Mesodermal cell (in vitro differentiated cells): ENCODE results near the gene TRIM49C. TPM values are rescaled to one million over a fixed set of nuclear protein-coding genes. Genes with fewer than 3 reads are reported as not detected.
"Not testable (repeated sequence)": the region's sequence is repeated elsewhere in the genome, so short reads cannot be mapped to it uniquely, and the experiment has no call there.

Experiments
- H3K27ac ChIP-seq: 2 replicates; pipeline ENCODE4 v1.7.0; 2013; ENCODE audit warnings: mild to moderate bottlenecking, low read depth, low read length, moderate library complexity; ENCODE audit not compliant: severe bottlenecking
- H3K36me3 ChIP-seq: 2 replicates; pipeline ENCODE4 v1.7.1; 2013; ENCODE audit warnings: mild to moderate bottlenecking, low read length, moderate library complexity; ENCODE audit not compliant: control insufficient read depth, insufficient read depth
- H3K4me1 ChIP-seq: one replicate; pipeline ENCODE4 v1.7.1; 2013; ENCODE audit warnings: mild to moderate bottlenecking, low read length; ENCODE audit not compliant: insufficient read depth, control insufficient read depth, poor library complexity, severe bottlenecking
- H3K4me3 ChIP-seq: 2 replicates; pipeline ENCODE4 v1.7.0; 2013; ENCODE audit warnings: low read length, control low read depth, mild to moderate bottlenecking; ENCODE audit not compliant: insufficient read depth, poor library complexity, severe bottlenecking; ENCODE audit errors: extremely low read depth
- H3K9me3 ChIP-seq: 2 replicates; pipeline ENCODE4 v1.7.1; 2013; ENCODE audit warnings: mild to moderate bottlenecking, low read length, moderate library complexity; ENCODE audit not compliant: control insufficient read depth
- WGBS, 2 experiments: methylation state at CpG; one replicate each; pipeline ENCODE4 v1.1.5; 2013; ENCODE audit warnings: missing lambda C conversion rate in 2 of 2; ENCODE audit not compliant: insufficient coverage in 2 of 2; 5-methylcytosine and 5-hydroxymethylcytosine counted together
- polyA plus RNA-seq, 2 experiments: library from polyadenylated mRNA; stranded (reverse); fragments of 50-300 nt; gene quantifications; one replicate each; pipeline ENCODE4 v1.2.3, GENCODE V29; 2013

Gene TRIM49C, protein sequence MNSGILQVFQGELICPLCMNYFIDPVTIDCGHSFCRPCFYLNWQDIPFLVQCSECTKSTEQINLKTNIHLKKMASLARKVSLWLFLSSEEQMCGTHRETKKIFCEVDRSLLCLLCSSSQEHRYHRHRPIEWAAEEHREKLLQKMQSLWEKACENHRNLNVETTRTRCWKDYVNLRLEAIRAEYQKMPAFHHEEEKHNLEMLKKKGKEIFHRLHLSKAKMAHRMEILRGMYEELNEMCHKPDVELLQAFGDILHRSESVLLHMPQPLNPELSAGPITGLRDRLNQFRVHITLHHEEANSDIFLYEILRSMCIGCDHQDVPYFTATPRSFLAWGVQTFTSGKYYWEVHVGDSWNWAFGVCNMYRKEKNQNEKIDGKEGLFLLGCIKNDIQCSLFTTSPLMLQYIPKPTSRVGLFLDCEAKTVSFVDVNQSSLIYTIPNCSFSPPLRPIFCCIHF
- not detected for polyA plus RNA-seq (2013, experiment 1 of 2)
- not detected for polyA plus RNA-seq (2013, experiment 2 of 2)

DNA sequence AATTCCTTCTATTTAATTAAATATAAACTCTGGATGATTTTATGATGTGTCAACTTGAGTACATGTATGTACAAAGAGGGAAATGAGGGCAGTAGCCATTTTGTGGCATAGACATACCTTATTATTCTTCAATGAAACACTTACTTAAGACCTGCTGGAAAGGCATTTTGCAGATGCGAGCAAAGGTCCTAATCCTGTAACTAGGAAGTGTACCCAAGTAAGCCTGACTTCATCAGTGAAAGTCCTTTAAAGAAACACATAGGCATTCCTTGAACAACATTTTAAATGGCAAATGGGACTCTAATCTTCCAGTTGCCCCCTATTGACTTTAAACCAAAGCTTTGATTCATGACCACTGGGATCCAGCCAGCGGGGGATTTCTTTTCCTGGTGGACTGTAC, at the start of gene TRIM49C:
Gene TRIM49C, plus strand, starts transcription at position 301 of the 400 bp plus-strand sequence. CDS start 4,106 bp downstream, outside the sequence.
- WGBS, 2 experiments: no CpG with 5 or more reads among the region's 2 CpGs
- not testable (repeated sequence) for H3K27ac ChIP-seq, H3K36me3 ChIP-seq, H3K4me1 ChIP-seq, H3K9me3 ChIP-seq, H3K4me3 ChIP-seq

DNA sequence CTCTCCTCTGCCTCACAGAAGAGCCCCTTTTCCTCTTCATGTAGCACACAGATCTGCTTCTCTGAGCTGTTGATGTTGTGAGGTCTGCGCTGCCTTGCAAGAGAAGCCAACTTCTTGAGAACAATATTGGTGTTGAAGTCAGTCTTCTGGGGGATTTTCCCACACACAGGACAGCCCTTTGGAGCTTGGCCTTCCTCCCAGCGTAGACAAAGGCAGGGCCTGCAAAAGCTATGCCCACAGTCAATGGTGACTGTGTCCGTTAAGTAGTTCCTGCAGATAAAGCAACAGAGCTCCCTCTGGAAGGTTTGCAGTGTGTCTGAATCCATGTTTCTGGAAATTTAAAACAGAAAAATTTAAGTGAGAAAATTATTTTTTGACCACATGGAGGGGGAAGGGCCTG, 6.7 kb upstream of the TRIM49C start:
- not testable (repeated sequence) for H3K9me3 ChIP-seq, H3K36me3 ChIP-seq, H3K4me3 ChIP-seq, H3K4me1 ChIP-seq, H3K27ac ChIP-seq
- WGBS, 2 experiments: no CpG with 5 or more reads among the region's 3 CpGs

DNA sequence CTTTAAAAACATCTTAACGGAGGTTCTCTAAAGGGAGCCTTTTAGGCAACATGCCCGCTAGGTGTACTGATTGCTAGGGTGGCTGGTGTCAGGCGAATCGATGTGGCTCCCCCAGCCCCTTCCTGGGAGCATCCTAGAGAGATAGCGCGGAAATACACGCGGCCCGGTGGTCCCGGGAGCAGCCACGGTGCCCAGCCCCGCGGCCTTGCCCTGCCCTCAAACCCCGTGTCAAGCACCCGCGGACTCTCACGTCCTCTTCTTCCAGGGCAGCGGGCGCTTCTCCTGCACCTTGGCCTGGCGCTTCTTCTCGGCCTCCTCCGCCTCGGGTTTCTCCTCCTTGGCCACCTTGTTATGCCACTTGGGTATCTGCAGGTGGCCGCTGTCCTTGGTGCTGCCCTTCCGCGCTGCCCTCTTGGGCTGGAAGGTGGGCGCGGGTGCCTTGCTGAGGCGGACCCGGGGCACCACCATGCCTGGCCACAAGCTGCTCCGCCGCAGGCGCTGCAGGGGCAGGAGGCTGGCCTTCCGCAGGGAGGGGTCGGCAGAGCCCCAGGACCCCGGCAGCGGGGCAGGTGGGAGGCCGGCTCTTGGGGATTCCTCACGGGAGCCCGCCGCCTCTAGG, 20.8 kb downstream of the TRIM49C start:
- 100% methylated on average over 2 of the region's 41 CpGs; no CpG with 5 or more reads in 1 of the 2 experiments for WGBS, 2 experiments
- not testable (repeated sequence) for H3K36me3 ChIP-seq, H3K9me3 ChIP-seq, H3K27ac ChIP-seq, H3K4me1 ChIP-seq, H3K4me3 ChIP-seq

DNA sequence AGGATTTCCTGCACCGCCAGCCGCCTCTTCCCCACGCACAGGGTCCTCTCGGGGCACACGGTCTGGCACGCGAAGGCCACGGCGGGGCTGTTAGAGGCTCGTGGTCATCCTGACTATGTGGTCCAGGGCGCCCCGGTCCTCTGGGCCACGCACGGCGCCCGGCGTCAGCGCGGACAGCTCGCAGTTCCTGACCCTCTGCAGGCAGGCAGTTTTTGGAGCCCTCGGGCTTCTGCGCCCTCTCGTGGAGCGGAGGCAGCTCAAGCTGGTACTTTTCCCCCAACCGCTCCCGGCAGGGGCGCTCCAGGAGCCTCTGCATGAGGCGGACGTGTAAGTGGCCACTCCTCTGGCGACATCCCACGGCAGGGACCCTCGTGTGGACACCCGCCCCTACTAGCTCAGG, 21.4 kb downstream of the TRIM49C start:
- H3K9me3 ChIP-seq, H3K4me3 ChIP-seq, H3K36me3 ChIP-seq, H3K4me1 ChIP-seq, H3K27ac ChIP-seq: not testable (repeated sequence)
- no CpG with 5 or more reads among the region's 33 CpGs for WGBS, 2 experiments

DNA sequence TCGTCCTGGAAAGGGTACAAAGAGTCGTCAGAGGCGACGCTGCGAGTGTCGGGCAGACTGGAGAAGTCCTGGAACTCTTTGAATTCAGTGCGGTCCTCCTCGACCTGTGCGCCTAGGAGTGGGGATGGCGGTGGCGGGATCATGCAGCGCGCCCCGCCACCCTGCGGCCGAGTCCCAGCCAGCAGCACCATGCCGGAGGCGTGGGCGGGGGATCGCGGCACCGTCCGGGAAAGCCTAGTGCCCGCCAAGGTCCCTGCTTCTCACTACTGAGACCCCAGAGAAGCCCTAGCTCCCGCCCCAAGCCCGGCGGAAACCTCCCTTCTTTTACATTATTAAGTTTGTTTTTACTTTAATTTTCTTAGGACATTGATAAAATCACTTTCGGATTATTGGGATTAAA, 22.6 kb downstream of the TRIM49C start:
- H3K9me3 ChIP-seq, H3K36me3 ChIP-seq, H3K4me1 ChIP-seq, H3K27ac ChIP-seq, H3K4me3 ChIP-seq: not testable (repeated sequence)
- WGBS, 2 experiments: no CpG with 5 or more reads among the region's 28 CpGs

DNA sequence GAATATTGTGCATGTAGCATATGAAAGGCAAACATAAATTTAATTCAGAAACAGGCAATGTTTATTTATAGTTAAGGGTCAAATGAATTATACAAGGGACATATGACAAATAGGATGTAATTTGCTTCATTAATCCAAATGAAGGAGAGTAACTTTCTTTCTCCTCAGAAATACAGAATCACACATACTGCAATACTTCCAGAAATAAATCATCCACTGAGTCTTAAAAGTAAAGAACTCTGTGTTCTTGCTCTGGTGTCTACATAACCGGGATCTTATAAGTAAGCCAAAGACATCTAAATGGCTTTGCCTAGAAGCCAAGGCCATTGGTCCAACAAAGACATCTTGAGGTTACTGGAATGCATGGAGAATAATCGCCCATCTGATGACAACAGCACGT, 54.7 kb downstream of the TRIM49C start, which contains the start of gene UBTFL1:
Gene UBTFL1, plus strand, starts transcription at position 301 of the 400 bp plus-strand sequence. Its CDS starts 0 bp downstream, at position 301.
- not testable (repeated sequence) for H3K4me1 ChIP-seq, H3K9me3 ChIP-seq, H3K27ac ChIP-seq, H3K36me3 ChIP-seq, H3K4me3 ChIP-seq
- WGBS, 2 experiments: no CpG with 5 or more reads among the region's 3 CpGs

DNA sequence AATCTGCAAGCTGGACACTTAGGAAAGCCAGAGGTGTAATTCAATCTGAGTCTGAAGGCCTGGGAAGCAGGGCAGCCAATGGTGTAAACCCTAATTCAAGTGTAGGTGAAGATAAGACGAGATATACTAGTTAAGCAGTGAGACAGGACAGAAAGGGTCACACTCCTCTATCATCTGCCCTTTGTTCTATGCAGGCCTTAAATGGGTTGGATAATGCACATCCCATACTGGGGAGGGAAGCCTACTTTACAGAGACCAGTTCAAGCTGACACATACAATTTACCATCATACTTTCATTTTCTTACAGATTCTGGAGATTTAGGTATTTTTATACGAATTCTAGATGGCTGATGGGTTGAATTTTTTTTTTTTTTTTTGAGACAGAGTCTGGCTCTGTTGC, 57.8 kb downstream of the TRIM49C start:
- H3K9me3 ChIP-seq, H3K4me3 ChIP-seq, H3K4me1 ChIP-seq, H3K27ac ChIP-seq, H3K36me3 ChIP-seq: not testable (repeated sequence)
- no CpG with 5 or more reads among the region's 2 CpGs for WGBS, 2 experiments
